GM19099 (cell line): ENCODE results near the gene PPM1F.

Source experiments
- POLR2A ChIP-seq: IDR thresholded peaks from 3 replicates; pipeline ENCODE4 v1.6.1; 2011; ENCODE audit warnings: low read depth; ENCODE audit not compliant: insufficient read length; ENCODE audit errors: extremely low read depth

The PPM1F gene

GRCh38 chr22:21943571-21944448 is 8.8 kb downstream of the PPM1F start:
- no peak for TF ChIP-seq POLR2A

DNA sequence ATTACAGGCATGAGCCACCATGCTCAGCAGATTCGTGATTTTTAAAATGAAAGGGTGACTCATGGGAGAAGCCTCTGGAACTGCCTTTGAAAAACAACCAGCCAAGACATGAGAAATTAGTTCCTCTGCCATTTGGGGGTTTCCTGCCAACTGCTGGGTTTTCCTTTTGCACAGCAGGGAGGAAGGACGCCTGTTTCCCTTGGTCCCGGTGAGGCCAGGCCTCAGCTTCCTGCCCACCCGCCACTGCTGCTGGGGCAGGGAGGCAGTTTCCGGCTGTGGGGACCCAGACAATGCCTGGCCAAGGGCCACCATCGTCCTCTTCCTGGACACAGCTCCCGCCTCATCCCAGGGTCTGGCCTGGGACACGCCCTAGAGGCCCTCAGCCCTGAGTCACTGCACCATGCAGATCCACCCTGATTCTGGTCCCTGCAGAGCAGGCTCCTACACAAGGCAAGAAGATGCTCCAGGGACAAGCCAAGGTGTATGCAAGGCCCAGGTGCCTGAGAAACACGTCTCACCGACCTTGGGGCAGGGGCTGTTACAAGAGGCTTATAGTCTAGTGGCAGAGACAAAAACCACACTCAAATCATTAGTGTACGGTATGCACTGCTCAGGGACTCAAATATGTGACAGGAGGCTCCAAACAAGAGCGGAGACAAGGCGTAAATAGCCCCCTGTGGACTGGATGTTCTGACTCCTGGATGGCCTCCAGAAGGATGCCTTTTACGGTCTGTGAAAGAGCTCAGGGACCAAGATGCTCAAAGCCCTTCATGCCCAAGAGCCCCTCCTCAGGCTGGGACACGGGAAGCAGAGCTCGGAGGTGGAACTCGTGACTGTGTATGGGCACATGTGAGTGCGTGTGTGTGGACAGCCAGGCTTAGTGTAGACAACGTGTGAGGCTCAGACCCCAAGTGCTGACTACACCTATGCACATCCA is 10.0 kb downstream of the PPM1F start:
- no peak for TF ChIP-seq POLR2A

DNA sequence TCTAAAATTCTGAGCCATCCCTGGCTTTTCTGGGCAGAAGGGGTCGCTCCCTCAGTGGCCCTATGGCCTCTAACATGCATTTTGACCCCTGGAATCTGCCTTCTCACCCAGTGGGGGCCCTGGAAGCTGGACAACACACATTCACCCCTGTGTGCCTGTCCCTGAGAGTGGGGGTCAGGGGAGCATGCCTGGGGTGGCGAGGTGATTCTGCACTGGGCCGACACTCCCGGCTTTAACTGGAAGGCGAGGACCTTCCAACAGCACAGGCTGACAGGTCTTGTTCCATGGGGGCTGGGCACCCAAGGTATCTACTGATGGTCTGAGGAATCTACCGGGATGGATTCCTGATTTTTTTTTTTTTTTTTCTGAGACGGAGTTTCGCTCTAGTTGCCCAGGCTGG is 10.7 kb downstream of the PPM1F start:
- TF ChIP-seq POLR2A, result no peak

GRCh38 chr22:21940521-21940920 is 12.1 kb downstream of the PPM1F start:
- TF ChIP-seq POLR2A, result no peak

DNA sequence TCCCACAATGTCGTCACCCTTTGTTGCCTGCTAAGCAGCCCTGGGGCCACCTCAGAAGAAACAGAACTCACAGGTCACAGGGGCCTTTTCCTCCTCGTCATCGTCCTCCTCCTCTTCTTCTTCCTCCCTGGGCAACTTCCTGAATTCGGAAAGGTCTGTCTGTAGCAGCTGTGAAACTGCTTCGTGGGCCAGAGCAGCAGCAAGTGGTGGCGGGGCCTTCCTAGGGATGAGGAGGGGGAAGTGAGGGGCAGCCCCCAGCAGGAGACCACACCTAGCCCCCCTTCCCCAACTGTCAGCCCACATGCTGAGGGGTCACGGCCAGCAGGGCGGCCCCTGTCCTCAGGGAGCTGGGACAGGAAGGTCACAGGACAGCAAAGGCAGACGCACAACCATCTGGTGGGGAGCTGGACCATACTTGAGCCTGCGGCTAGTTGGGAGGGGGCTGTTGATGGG is 13.2 kb downstream of the PPM1F start:
- TF ChIP-seq POLR2A, result no peak

DNA sequence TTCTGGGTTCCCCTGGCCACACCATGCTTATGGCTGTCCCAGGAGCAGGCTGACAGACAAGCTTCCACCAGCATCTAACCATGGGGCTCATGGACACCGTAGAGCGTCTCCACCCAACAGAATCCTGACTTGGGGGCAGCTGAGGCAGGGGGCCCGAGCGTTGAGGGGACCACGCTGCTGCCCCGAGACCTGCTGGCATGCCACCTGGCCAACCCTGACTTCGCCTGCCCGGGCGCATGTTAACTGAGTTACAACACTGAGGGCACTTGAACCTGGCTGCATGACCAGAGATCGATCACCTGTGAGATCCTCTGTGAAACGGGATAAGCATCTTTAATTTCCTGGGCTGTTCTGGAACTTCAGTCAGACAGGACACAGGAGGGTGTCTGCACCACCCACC is 13.7 kb downstream of the PPM1F start:
- TF ChIP-seq POLR2A, result no peak

DNA sequence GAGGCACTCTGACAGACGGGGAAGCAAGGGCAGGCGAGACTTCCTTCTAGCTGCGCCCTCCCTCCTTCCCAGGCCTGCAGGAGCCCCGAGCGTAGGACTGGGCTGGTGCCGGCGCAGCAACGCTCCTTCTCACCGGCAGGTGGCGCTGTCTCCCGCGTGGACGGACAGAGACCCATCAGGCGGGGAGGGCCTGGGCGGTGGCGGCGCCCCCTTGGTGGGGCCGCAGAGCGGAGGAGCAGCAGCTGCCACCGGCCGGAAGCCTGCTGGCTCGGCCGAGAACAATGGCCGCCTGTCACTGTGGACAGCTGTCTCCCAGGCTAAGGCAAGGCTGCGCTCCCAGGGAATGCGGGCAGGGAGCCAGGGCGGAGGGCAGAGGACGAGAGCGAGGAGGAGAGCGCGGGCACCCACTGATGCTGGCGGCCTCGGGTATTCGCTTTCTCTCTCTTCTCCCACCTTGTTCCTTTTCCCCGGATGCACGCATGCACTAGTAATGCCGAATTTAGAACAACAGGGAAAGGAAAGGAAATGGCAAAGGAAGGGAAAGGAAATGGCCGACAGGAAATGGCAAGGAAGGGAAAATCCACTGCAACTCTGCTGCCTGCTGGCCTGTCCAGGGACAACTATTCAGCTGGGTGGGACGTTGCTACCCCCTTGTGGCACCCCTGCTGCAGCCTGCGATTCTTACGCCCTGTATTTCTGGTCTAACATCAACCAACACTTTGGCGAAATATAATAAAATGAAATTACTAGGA is 14.4 kb downstream of the PPM1F start:
- TF ChIP-seq POLR2A, result peak; percentile 69

- TF ChIP-seq POLR2A, result no peak
These were observed 14.9 kb downstream of the PPM1F start for GRCh38 chr22:21937821-21938070.

- TF ChIP-seq POLR2A, result no peak
These were observed 15.4 kb downstream of the PPM1F start for GRCh38 chr22:21937041-21937820.

DNA sequence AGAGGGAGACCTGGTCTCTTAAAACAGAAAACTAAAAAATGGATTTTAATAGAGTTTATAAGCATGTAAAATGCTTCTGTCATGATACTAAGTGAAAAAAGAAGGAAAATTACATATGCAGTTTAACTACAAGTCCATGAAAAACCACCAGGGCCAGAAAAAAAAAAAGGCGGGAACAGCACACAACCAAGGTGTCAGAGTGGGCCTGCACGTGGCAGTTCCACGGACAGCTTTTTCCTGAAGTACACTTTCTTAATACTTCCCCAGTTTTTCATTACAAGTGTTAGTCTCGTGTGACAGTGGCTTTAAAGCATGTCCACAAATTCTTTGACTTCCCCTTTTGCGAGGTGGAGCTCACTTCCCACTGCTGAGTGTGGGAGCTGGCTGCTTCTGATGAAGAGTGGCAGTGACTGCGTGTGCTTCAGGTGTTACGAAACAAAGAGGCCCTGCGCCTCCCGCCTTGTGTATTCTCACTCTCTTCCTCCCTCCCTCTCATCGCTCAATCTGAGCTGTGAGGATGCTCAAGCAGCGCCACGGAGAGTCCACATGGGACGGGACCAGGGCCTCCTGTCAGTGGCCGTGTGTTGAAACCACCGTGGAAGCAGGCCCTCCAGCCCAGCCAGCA is 16.4 kb downstream of the PPM1F start:
- TF ChIP-seq POLR2A, result no peak

- TF ChIP-seq POLR2A, result no peak
These were observed 18.7 kb downstream of the PPM1F start for GRCh38 chr22:21933910-21934309.

DNA sequence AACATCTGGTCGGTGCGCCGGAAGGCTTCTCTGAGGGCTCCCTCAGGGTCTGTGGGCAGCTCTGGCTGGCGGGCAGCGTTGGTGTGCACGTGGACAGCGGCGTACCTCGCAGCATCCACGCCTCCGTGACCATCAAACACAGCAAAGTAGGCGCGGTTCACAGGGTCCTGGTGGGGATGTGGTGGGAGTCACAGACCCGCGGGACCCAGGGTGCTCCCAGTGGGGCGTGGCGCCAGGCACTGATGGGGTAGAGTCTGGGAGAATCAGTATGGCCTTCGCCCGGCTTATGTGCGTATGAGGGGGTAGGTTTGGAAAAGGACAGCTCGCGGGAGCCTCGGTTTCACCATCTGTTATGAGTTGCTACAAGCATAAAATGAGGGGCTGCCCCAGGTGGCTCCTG is 19.2 kb downstream of the PPM1F start:
- TF ChIP-seq POLR2A, result no peak

DNA sequence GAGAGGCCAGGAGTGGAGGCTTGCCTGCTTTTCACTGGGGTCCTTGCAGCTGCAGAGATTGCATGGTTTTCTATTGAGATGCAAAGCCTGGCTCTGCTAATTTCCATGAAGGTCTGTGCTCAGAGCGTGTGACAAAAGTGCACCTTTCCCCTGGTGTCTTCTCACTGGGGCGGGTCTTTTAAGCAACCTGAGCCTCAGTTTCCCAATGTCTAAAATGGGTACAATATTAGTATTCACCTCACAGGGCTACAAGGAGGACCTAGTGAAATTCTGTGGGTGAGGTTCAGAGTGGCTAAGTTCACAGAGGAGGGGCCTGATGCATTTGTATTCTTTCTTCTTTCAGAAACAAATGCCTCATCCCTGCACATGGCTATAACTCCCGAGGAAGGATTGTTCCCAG is 20.3 kb downstream of the PPM1F start:
- TF ChIP-seq POLR2A, result no peak

GRCh38 chr22:21931056-21931455 is 21.6 kb downstream of the PPM1F start:
- TF ChIP-seq POLR2A, result no peak
